Measurements from ENCODE around the gene NRG2. TPM values are rescaled to one million over a fixed set of nuclear protein-coding genes. Genes with fewer than 3 reads are reported as not detected.

NRG2 gene
- total RNA-seq, 1 experiment from 2014 or later = 0.91 TPM

GRCh38 chr5:139896718-139897117, 146.4 kb downstream of the NRG2 start:
- no peak for DNase-seq (ENCODE audit: low read depth, low spot score)
- Histone ChIP-seq H3K27me3 (ENCODE audit: insufficient read depth, low read length) (peaks cover 14% of the 10 kb centered on the region), H3K79me2 (ENCODE audit: insufficient read depth, low read length) (no peaks in the 10 kb centered on the region), H3K9me2 (ENCODE audit: insufficient read depth) (no peaks in the 10 kb centered on the region), H3K4me3 (replicated peaks in 1 of 2; ENCODE audit: low read depth in 1 of 2, low read length in 2 of 2) (no peak overlapping the region), H4K20me1 (ENCODE audit: insufficient read depth) (no peaks in the 10 kb centered on the region), H3K4me2 (ENCODE audit: low read length) (no peak overlapping the region), H3K9me3 (ENCODE audit: control insufficient read depth in 1 of 2, insufficient read depth in 1 of 2, low read depth in 1 of 2, low read length in 2 of 2) (no peaks in the 10 kb centered on the region), H3K9ac (ENCODE audit: low read length) (no peak overlapping the region), H2AFZ (ENCODE audit: low read depth, low read length, poor library complexity, severe bottlenecking) (no peak overlapping the region), H3K4me1 (ENCODE audit: control insufficient read depth in 1 of 2, insufficient read depth in 2 of 2, low read length in 2 of 2) (no peaks in the 10 kb centered on the region), H3K27ac (ENCODE audit: low read depth, low read length) (no peak overlapping the region), H3K36me3 (ENCODE audit: control insufficient read depth in 1 of 2, insufficient read depth in 2 of 2, low read length in 2 of 2) (no peaks in the 10 kb centered on the region)
- intact Hi-C loops (cut with micrococcal nuclease) = no loop called here
- ChIA-PET CTCF (no interaction called here), RAD21 (ENCODE audit: low non-redundant PET in 1 of 2, low total read pairs in 2 of 2, uncharacterized antibody in 2 of 2, unreplicated experiment in 2 of 2) (no interaction called here), POLR2A (no interaction called here)
- BruUV-seq (replicated peaks) = no TSS peak
- no peak for ATAC-seq
- TF ChIP-seq SP1 (IDR thresholded peaks at IDR 0.05; ENCODE audit: low read depth) (no peak), POLR2AphosphoS5 (IDR thresholded peaks at IDR 0.05; ENCODE audit: low read depth, low read length) (no peak), FOSL1 (IDR thresholded peaks at IDR 0.05; ENCODE audit: low read depth) (no peak), REST (IDR thresholded peaks at IDR 0.05; ENCODE audit: low read depth) (no peak), CEBPB (IDR thresholded peaks at IDR 0.05; ENCODE audit: low read depth) (no peak), SRF (IDR thresholded peaks at IDR 0.05; ENCODE audit: low read depth) (no peak), ZBTB33 (IDR thresholded peaks at IDR 0.05; ENCODE audit: extremely low read depth, insufficient replicate concordance, low read length) (no peak), RAD21 (IDR thresholded peaks at IDR 0.05; ENCODE audit: low read depth) (no peak), SIN3A (IDR thresholded peaks at IDR 0.05; ENCODE audit: low read depth) (no peak), MAX (IDR thresholded peaks at IDR 0.05) (no peak), ELF1 (IDR thresholded peaks at IDR 0.05; ENCODE audit: borderline replicate concordance, low read depth) (no peak), TCF7L2 (IDR thresholded peaks at IDR 0.05; ENCODE audit: borderline replicate concordance, extremely low read depth, insufficient read depth, insufficient read length) (no peak), ZFX (IDR thresholded peaks at IDR 0.05) (no peak), CTCF (IDR thresholded peaks at IDR 0.05 in 2 of 3, conservative IDR thresholded peaks at IDR 0.05 in 1 of 3; ENCODE audit: borderline replicate concordance in 1 of 3, insufficient read depth in 1 of 3, low read depth in 2 of 3, low read length in 2 of 3) (no peak), JUND (IDR thresholded peaks at IDR 0.05) (no peak), ZNF274 (IDR thresholded peaks at IDR 0.05; ENCODE audit: low read depth, low read length) (no peak)
